IMR-90 (cell line): ENCODE data around the gene GOLGA8B.

ENCODE experiments used
- CEBPB ChIP-seq: IDR thresholded peaks from 2 replicates; pipeline ENCODE4 v1.6.1; 2012; ENCODE audit warnings: low read depth, low read length, improper control_type of control experiment
- MAFK ChIP-seq: IDR thresholded peaks from 2 replicates; pipeline ENCODE4 v1.6.1; 2012; ENCODE audit warnings: low read depth, low read length, improper control_type of control experiment
- POLR2A ChIP-seq: IDR thresholded peaks from 2 replicates; pipeline ENCODE4 v1.6.1; 2012; ENCODE audit warnings: mild to moderate bottlenecking, low read depth, low read length
- TF ChIP-seq, protein P1 (sequence below): conservative IDR thresholded peaks from 2 replicates; pipeline ENCODE4 v1.5.1; 2012; ENCODE audit warnings: mild to moderate bottlenecking, low read depth, low read length, improper control_type of control experiment

- TF ChIP-seq POLR2A = no peak
- no peak for TF ChIP-seq MAFK
- TF ChIP-seq, protein P1, sequence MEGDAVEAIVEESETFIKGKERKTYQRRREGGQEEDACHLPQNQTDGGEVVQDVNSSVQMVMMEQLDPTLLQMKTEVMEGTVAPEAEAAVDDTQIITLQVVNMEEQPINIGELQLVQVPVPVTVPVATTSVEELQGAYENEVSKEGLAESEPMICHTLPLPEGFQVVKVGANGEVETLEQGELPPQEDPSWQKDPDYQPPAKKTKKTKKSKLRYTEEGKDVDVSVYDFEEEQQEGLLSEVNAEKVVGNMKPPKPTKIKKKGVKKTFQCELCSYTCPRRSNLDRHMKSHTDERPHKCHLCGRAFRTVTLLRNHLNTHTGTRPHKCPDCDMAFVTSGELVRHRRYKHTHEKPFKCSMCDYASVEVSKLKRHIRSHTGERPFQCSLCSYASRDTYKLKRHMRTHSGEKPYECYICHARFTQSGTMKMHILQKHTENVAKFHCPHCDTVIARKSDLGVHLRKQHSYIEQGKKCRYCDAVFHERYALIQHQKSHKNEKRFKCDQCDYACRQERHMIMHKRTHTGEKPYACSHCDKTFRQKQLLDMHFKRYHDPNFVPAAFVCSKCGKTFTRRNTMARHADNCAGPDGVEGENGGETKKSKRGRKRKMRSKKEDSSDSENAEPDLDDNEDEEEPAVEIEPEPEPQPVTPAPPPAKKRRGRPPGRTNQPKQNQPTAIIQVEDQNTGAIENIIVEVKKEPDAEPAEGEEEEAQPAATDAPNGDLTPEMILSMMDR = no peak
- no peak for TF ChIP-seq CEBPB
Measured at GRCh38 chr15:34578283-34578674, 5.2 kb downstream of the GOLGA8B start.
